ENCODE results near the gene RASSF4. TPM values are rescaled to one million over a fixed set of nuclear protein-coding genes. Genes with fewer than 3 reads are reported as not detected.

Gene RASSF4
- total RNA-seq, 4 donors from 2014 or later: 1.7 to 22.5 (median 7.4) TPM

DNA sequence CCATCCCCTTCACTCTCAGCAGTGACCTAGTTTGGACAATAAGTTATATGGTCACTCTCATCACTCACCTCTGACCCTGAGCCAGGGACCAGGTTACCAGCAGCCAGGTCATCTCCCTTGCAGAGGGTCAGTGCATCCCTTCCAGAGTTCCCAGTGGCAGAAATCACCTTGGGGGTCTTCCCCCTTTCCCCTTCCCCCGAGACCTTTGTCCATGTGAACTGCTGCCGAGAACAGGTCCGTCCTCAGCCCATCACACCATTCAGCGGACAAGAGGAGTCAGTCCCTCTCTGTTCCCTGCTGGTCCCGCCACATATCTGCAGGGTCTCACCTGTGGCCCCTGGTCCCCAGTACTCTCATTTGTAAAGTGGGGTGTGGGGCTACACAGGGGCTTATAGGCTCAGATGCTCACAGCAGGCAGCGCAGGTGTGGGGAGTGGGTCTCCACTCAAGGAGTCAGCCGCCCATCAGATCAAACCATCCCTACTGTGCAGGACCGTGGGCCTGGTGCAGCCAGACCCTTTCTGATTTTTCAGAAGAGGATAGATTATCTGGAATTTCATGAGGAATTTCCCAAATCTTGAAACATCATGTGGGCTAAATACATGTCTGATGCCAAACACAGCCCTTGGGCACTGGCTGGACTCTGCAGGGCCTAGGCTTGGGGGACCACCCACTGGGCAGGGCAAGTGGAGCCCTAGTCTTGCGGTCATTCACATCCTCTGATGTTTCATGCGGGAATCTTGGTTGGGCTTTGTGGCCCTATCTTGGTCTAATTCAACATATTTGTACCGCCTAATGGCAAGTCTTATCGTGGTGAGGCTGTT, 12.5 kb downstream of the RASSF4 start:
- Histone ChIP-seq H3K36me3 (peaks cover 0 to 32% (median 0%) of the 10 kb centered on the region in 3 donors), H3K4me1 (peaks cover 21 to 74% (median 26%) of the 10 kb centered on the region in 3 donors), H3K4me3 (no peak overlapping the region), H3K9me3 (no peaks in the 10 kb centered on the region), H3K27me3 (no peaks in the 10 kb centered on the region), H3K27ac (no peak overlapping the region)
- no peak for TF ChIP-seq POLR2A (IDR thresholded peaks at IDR 0.05)
- TF ChIP-seq, protein P1, sequence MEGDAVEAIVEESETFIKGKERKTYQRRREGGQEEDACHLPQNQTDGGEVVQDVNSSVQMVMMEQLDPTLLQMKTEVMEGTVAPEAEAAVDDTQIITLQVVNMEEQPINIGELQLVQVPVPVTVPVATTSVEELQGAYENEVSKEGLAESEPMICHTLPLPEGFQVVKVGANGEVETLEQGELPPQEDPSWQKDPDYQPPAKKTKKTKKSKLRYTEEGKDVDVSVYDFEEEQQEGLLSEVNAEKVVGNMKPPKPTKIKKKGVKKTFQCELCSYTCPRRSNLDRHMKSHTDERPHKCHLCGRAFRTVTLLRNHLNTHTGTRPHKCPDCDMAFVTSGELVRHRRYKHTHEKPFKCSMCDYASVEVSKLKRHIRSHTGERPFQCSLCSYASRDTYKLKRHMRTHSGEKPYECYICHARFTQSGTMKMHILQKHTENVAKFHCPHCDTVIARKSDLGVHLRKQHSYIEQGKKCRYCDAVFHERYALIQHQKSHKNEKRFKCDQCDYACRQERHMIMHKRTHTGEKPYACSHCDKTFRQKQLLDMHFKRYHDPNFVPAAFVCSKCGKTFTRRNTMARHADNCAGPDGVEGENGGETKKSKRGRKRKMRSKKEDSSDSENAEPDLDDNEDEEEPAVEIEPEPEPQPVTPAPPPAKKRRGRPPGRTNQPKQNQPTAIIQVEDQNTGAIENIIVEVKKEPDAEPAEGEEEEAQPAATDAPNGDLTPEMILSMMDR (IDR thresholded peaks at IDR 0.05): no peak
- intact Hi-C loops (cut with DNase I): loop anchor here (5.0 kb wide), 1 partner anchor 40 kb away; no protein-coding TSS in a partner anchor
- 90 to 94% methylated on average over 10 to 11 of the region's 12 CpGs for WGBS, 2 donors
- DNase-seq: no peak

DNA sequence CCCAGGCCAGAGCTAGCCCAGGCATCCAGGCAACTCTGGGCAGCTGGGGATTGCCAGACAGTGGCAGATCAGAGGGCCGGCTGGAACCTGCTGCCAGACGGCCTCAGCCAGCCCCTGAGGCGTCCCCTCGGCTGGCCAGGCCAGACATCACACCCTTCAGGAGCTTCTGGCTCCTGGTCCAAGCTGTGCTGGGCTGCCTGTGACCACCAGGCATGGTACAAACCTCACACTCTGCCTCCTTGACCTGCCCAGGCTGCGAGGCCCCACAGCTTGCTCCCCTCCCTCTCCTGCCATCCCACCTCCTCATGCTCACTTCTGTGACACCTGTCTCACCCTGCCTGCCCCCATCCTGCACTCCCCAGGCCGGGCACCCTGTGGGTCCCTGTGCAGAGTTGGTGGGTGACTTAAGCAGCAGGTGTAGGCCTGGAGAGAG, 13.3 kb downstream of the RASSF4 start:
- intact Hi-C loops (cut with DNase I): loop anchor here (5.0 kb wide), 1 partner anchor 41 kb away; no protein-coding TSS in a partner anchor

GRCh38 chr10:44973323-44974081, 13.9 kb downstream of the RASSF4 start:
- H3K4me3 ChIP-seq: peak overlapping the region in 1 of 4 donors; percentile 74
- H3K27ac ChIP-seq: peak overlapping the region; percentile 66 to 86 (median 82)
- TF ChIP-seq, protein P1 (IDR thresholded peaks at IDR 0.05): no peak
- no peak for TF ChIP-seq POLR2A (IDR thresholded peaks at IDR 0.05)
- no peaks in the 10 kb centered on the region for H3K27me3 ChIP-seq
- peaks cover 0 to 38% (median 0%) of the 10 kb centered on the region in 3 donors for H3K36me3 ChIP-seq
- intact Hi-C loops (cut with DNase I): loop anchor here (5.0 kb wide), 1 partner anchor 41 kb away; no protein-coding TSS in a partner anchor
- no peak for DNase-seq
- no peaks in the 10 kb centered on the region for H3K9me3 ChIP-seq
- WGBS, 2 donors: 32 to 92% methylated on average over 4 to 8 of the region's 18 CpGs
- H3K4me1 ChIP-seq: peaks cover 24 to 74% (median 25%) of the 10 kb centered on the region in 3 donors

More for the DNA sequence above, 13.3 kb downstream of the RASSF4 start:
- H3K9me3 ChIP-seq: no peaks in the 10 kb centered on the region
- peak overlapping the region; percentile 7 to 86 (median 46) for H3K27ac ChIP-seq
- DNase-seq: no peak
- H3K4me3 ChIP-seq: no peak overlapping the region
- TF ChIP-seq POLR2A (IDR thresholded peaks at IDR 0.05): no peak
- TF ChIP-seq, protein P1 (IDR thresholded peaks at IDR 0.05): no peak
- H3K4me1 ChIP-seq: peaks cover 21 to 74% (median 25%) of the 10 kb centered on the region in 3 donors
- peaks cover 0 to 38% (median 0%) of the 10 kb centered on the region in 3 donors for H3K36me3 ChIP-seq
- 93% methylated on average over 3 of the region's 6 CpGs; no CpG with 5 or more reads in 1 of the 2 donors for WGBS, 2 donors
- no peaks in the 10 kb centered on the region for H3K27me3 ChIP-seq

DNA sequence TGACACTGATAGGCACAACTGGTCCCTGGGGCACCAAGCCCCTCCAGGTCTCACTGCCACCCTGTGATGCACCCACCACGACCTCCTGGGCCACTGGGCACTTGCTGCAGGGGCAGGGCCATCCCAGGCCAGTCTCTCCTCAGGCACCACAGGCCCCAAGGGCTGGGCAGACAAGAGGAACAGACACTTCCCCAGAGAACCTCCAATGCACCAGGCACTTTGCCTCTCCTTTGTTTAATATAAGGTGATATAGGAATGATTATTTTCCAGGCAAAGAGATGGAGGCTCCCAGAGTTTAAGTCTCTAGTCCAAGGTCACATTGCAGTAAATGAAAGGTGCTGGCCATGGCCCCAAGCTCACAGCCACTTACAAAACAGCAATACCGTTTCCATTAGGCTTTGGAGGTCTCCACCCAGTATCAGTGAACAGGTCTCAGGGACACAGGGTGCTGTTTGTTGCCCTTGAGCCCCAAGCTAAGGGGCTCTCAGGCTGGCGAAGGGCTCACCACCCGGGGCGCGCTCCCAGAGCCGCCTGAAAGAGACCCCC, 14.6 kb downstream of the RASSF4 start:
- no peaks in the 10 kb centered on the region for H3K9me3 ChIP-seq
- DNase-seq: no peak
- intact Hi-C loops (cut with DNase I): loop anchor here (5.0 kb wide), 1 partner anchor 42 kb away; no protein-coding TSS in a partner anchor
- H3K27ac ChIP-seq: peak overlapping the region; percentile 66 to 86 (median 82)
- peaks cover 0 to 38% (median 0%) of the 10 kb centered on the region in 3 donors for H3K36me3 ChIP-seq
- peak overlapping the region; percentile 21 to 74 (median 51) for H3K4me3 ChIP-seq
- TF ChIP-seq POLR2A (IDR thresholded peaks at IDR 0.05): no peak
- TF ChIP-seq, protein P1 (IDR thresholded peaks at IDR 0.05): no peak
- 14 to 64% methylated on average over 2 to 3 of the region's 7 CpGs for WGBS, 2 donors
- H3K27me3 ChIP-seq: no peaks in the 10 kb centered on the region
- peaks cover 26 to 74% (median 30%) of the 10 kb centered on the region in 3 donors for H3K4me1 ChIP-seq

Measured in esophagus squamous epithelium (tissue), 5 donors.